ENCODE data around the gene MYL5.

DNA sequence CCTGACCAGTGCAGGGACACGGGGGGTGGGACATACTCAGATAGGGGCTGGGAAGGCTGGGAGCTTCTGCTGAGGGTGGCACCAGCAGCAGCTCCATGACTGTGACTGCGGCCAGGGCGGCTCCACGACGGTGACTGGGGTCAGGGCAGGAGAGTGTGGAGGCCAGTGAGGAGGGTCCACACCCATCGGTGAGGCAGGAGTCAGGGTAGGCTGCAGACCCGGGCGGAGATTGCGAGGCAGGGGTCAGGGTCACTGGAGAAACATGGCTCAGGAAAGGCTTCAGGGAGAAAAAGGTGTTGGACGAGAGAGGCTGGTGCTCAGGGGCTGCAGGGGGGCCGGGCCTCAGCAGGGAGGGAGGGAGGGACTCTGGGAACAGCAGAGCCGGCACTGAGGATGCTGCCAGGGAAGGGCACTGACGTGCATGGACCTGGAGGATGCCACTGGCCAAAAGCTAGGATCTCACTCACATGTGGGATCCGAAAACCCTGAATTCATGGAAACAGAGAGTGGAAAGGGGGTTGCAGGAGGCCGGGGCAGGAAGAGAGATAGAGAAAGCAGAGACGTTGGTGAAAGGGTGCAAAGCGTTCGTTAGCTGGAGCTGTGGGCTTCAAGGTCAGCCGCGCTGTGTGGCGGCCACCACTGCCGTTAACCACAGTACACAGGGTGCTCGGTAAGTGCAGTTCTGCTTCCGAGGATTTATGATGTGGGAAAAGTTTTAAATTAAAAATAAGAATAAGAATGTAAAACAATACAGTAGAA, 22.3 kb upstream of the MYL5 start:
- TF ChIP-seq, protein P1, sequence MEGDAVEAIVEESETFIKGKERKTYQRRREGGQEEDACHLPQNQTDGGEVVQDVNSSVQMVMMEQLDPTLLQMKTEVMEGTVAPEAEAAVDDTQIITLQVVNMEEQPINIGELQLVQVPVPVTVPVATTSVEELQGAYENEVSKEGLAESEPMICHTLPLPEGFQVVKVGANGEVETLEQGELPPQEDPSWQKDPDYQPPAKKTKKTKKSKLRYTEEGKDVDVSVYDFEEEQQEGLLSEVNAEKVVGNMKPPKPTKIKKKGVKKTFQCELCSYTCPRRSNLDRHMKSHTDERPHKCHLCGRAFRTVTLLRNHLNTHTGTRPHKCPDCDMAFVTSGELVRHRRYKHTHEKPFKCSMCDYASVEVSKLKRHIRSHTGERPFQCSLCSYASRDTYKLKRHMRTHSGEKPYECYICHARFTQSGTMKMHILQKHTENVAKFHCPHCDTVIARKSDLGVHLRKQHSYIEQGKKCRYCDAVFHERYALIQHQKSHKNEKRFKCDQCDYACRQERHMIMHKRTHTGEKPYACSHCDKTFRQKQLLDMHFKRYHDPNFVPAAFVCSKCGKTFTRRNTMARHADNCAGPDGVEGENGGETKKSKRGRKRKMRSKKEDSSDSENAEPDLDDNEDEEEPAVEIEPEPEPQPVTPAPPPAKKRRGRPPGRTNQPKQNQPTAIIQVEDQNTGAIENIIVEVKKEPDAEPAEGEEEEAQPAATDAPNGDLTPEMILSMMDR (IDR thresholded peaks at IDR 0.05) = no peak
- TF ChIP-seq POLR2A (IDR thresholded peaks at IDR 0.05) = no peak
